ENCODE measurements around the gene PCNX1.

Gene PCNX1

DNA sequence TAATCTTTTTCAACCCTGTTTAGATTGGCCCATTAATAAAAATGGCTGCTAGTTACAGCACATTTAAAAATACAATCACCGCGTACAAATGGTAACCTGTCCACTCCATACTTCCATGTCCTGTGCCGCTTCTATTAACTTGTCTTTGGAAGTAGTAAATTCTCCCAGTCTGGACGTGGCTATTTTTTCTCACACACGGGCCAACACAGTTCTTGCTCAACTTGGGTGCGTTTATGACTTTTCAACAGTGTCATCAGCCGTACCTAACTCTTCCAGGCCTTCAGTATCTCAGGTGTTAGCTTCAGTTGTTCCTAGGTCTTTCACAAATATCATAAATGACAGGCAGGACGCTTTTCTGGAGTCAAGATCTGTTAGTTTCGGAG lies 475 bp upstream of the PCNX1 start:
- no peak for TF ChIP-seq EP300 (IDR thresholded peaks at IDR 0.05; ENCODE audit: borderline replicate concordance)
- TF ChIP-seq, protein P1, sequence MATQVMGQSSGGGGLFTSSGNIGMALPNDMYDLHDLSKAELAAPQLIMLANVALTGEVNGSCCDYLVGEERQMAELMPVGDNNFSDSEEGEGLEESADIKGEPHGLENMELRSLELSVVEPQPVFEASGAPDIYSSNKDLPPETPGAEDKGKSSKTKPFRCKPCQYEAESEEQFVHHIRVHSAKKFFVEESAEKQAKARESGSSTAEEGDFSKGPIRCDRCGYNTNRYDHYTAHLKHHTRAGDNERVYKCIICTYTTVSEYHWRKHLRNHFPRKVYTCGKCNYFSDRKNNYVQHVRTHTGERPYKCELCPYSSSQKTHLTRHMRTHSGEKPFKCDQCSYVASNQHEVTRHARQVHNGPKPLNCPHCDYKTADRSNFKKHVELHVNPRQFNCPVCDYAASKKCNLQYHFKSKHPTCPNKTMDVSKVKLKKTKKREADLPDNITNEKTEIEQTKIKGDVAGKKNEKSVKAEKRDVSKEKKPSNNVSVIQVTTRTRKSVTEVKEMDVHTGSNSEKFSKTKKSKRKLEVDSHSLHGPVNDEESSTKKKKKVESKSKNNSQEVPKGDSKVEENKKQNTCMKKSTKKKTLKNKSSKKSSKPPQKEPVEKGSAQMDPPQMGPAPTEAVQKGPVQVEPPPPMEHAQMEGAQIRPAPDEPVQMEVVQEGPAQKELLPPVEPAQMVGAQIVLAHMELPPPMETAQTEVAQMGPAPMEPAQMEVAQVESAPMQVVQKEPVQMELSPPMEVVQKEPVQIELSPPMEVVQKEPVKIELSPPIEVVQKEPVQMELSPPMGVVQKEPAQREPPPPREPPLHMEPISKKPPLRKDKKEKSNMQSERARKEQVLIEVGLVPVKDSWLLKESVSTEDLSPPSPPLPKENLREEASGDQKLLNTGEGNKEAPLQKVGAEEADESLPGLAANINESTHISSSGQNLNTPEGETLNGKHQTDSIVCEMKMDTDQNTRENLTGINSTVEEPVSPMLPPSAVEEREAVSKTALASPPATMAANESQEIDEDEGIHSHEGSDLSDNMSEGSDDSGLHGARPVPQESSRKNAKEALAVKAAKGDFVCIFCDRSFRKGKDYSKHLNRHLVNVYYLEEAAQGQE (IDR thresholded peaks at IDR 0.05; ENCODE audit: low read depth), result no peak
- TF ChIP-seq EGR1 (IDR thresholded peaks at IDR 0.05), result no peak
- TF ChIP-seq RAD21 (IDR thresholded peaks at IDR 0.05; ENCODE audit: low read depth), result no peak
- no peak for TF ChIP-seq NFIC (IDR thresholded peaks at IDR 0.05)
- no peak for TF ChIP-seq YY1 (IDR thresholded peaks at IDR 0.05; ENCODE audit: low read depth)
- TF ChIP-seq, protein P2, sequence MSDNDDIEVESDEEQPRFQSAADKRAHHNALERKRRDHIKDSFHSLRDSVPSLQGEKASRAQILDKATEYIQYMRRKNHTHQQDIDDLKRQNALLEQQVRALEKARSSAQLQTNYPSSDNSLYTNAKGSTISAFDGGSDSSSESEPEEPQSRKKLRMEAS (IDR thresholded peaks at IDR 0.05), result no peak
- no peak for TF ChIP-seq CEBPB (IDR thresholded peaks at IDR 0.05)
- TF ChIP-seq ZBTB7A (IDR thresholded peaks at IDR 0.05; ENCODE audit: low read depth), result no peak
- no peak for TF ChIP-seq TCF12 (IDR thresholded peaks at IDR 0.05; ENCODE audit: low read depth)
- TF ChIP-seq, protein P3, sequence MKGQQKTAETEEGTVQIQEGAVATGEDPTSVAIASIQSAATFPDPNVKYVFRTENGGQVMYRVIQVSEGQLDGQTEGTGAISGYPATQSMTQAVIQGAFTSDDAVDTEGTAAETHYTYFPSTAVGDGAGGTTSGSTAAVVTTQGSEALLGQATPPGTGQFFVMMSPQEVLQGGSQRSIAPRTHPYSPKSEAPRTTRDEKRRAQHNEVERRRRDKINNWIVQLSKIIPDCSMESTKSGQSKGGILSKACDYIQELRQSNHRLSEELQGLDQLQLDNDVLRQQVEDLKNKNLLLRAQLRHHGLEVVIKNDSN (IDR thresholded peaks at IDR 0.05), result no peak
- TF ChIP-seq CREB1 (IDR thresholded peaks at IDR 0.05; ENCODE audit: low read depth), result no peak
- no peak for TF ChIP-seq TAF1 (IDR thresholded peaks at IDR 0.05; ENCODE audit: low read depth)
- no peak for TF ChIP-seq FOXM1 (IDR thresholded peaks at IDR 0.05; ENCODE audit: borderline replicate concordance, low read depth)
- no peak for TF ChIP-seq TEAD4 (IDR thresholded peaks at IDR 0.05)

DNA sequence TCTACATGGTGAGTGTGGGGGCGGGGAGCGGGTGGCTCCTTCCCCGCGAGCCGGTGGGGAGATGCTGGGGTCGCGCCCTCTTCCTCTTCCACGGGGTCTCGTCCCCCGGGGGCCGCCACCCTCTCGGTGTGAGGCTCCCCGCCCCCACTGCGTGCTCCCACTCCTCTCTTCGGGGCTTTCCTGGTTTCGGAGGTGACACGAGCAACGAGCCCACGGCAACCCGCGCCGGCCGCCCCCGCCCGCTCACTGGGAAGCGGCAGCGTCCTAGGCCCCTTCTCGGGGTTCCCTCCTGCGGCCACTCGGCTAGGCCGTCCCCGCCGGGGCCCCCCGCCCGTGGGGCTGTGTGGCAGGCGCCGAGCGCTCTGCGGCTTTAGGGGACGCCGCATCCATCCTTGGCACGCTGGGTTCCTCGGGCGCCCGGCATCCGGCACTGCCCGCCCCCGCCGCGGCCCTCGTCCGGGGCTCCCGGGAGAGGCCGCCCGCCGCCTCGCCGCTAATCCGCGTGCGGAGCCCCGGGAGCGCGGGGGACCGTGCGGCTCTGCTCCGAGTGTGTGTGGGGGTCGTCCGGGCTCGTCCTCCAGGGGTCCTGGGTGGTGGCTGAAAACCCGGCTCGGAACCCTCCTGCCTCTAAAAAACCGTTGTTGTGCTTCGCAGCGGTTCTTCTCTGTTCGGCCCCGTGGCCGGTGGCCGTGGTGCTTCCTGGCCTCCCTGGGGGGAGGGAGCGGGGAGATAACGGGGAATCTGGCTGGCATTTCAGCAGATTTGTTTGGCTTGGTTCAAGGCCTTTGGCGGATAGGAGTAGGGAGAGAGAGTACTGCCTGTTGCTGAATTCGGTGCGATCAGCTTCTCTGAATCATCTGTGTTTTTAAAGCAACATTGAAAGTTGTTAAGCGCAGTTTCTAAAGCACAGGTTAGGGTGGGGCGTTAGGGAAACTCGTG lies 1.0 kb downstream of the PCNX1 start:
- TF ChIP-seq EP300 (IDR thresholded peaks at IDR 0.05; ENCODE audit: borderline replicate concordance) (0 out of 2 replicates have a peak, but pooled peaks have one; percentile 6), CEBPB (IDR thresholded peaks at IDR 0.05) (no peak)

DNA sequence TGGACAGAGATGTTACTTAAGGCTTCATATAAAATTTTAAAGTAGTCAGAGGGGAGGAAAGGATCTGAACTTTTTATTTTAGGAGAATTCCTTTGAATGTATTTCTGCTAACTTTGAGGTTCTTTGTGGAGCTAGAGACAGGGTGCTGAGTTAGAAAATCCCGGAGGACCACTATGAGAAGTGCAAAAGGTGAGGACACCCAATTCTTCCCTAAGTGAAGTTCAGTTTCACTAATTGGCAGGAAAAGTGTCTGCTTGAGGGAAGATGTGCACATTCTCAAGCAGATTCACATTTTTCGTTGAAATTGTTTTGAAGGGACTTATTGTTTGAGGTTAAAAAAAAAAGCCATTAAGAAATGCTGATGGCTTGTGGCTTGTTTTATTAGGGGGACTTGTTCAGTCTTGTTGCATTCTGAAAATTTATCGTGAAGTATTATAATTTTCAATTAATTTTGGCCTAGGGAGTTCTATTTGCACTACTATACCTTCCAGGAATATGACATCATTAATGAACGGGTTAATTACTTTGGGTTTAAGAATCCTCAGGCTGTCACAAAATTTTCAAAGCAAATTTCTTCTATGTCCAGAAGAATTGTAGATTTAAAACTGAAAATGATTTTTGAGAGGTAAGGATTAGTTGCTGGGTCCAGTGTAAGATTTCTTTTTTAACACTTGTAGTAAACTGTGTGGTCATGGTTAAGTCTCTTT lies 1.8 kb downstream of the PCNX1 start:
- TF ChIP-seq TCF12 (IDR thresholded peaks at IDR 0.05; ENCODE audit: low read depth), result no peak
- no peak for TF ChIP-seq TEAD4 (IDR thresholded peaks at IDR 0.05)
- no peak for TF ChIP-seq ZBTB7A (IDR thresholded peaks at IDR 0.05; ENCODE audit: low read depth)
- TF ChIP-seq RAD21 (IDR thresholded peaks at IDR 0.05; ENCODE audit: low read depth), result no peak
- TF ChIP-seq, protein P3 (IDR thresholded peaks at IDR 0.05), result no peak
- TF ChIP-seq CREB1 (IDR thresholded peaks at IDR 0.05; ENCODE audit: low read depth), result no peak
- TF ChIP-seq, protein P1 (IDR thresholded peaks at IDR 0.05; ENCODE audit: low read depth), result no peak

DNA sequence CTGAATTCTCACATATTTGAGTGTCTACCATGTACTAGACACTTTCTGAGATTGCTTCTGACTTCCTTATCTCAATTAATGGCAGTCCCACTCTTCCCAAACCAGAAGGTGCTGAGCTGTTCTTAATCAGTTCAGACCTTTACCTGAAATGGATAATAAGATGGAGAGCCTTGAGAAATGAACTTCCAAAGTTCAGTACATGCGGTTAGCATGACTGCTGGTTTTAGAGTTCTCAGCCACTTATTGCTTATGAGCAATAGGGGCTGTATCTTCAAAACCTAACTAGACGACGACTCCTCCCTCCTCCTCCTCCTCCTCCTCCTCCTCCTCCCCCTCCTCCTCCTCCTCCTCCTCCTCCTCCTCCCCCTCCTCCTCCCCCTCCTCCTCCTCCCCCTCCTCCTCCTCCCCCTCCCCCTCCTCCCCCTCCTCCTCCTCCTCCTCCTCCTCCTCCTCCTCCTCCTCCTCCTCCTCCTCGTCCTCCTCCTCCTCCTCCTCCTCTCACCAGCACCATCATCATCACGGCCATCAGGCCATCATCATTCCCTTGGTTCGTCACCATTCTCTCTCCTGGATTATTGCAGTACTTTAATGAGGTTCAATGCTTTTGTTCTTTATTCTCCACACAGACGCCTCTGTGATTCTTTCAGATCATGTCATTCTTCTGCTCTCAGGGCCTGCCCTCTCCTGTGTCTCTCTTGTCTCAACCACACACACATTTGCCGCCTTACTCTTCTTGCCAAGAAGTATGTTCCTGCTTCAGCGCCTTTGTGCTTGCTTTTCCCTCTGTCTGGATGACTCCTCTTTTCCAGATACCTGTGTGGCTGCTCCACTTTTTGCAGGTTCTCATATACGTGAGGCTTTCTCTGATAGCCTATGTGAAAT lies 2.7 kb downstream of the PCNX1 start:
- TF ChIP-seq TCF12 (IDR thresholded peaks at IDR 0.05; ENCODE audit: low read depth), result no peak
- TF ChIP-seq, protein P1 (IDR thresholded peaks at IDR 0.05; ENCODE audit: low read depth), result no peak
- TF ChIP-seq TAF1 (IDR thresholded peaks at IDR 0.05; ENCODE audit: low read depth), result no peak
- TF ChIP-seq NFIC (IDR thresholded peaks at IDR 0.05), result no peak
- TF ChIP-seq RAD21 (IDR thresholded peaks at IDR 0.05; ENCODE audit: low read depth), result no peak
- no peak for TF ChIP-seq TEAD4 (IDR thresholded peaks at IDR 0.05)
- no peak for TF ChIP-seq FOXM1 (IDR thresholded peaks at IDR 0.05; ENCODE audit: borderline replicate concordance, low read depth)
- TF ChIP-seq, protein P2 (IDR thresholded peaks at IDR 0.05), result no peak
- no peak for TF ChIP-seq CREB1 (IDR thresholded peaks at IDR 0.05; ENCODE audit: low read depth)
- TF ChIP-seq EP300 (IDR thresholded peaks at IDR 0.05; ENCODE audit: borderline replicate concordance), result no peak
- no peak for TF ChIP-seq EGR1 (IDR thresholded peaks at IDR 0.05)
- no peak for TF ChIP-seq ZBTB7A (IDR thresholded peaks at IDR 0.05; ENCODE audit: low read depth)
- TF ChIP-seq, protein P3 (IDR thresholded peaks at IDR 0.05), result no peak
- TF ChIP-seq YY1 (IDR thresholded peaks at IDR 0.05; ENCODE audit: low read depth), result no peak
- TF ChIP-seq CEBPB (IDR thresholded peaks at IDR 0.05), result no peak

Data from Ishikawa (cell line).